ENCODE measurements around the gene SLC26A11.
"Not testable (repeated sequence)": the region's sequence is repeated elsewhere in the genome, so short reads cannot be mapped to it uniquely, and the experiment has no call there.

Gene SLC26A11

GRCh38 chr17:80253631-80254395, 33.6 kb downstream of the SLC26A11 start:
- H3K27me3 Mint-ChIP-seq: no peaks in the 10 kb centered on the region
- H3K4me3 Mint-ChIP-seq: no peak overlapping the region
- peaks cover 2% of the 10 kb centered on the region for H3K36me3 Mint-ChIP-seq
- H3K4me1 Mint-ChIP-seq (ENCODE audit: low read depth): peaks cover 33% of the 10 kb centered on the region
- no peaks in the 10 kb centered on the region for H3K9me3 Mint-ChIP-seq (ENCODE audit: low read depth)
- H3K27ac Mint-ChIP-seq: peak overlapping the region; percentile 91

DNA sequence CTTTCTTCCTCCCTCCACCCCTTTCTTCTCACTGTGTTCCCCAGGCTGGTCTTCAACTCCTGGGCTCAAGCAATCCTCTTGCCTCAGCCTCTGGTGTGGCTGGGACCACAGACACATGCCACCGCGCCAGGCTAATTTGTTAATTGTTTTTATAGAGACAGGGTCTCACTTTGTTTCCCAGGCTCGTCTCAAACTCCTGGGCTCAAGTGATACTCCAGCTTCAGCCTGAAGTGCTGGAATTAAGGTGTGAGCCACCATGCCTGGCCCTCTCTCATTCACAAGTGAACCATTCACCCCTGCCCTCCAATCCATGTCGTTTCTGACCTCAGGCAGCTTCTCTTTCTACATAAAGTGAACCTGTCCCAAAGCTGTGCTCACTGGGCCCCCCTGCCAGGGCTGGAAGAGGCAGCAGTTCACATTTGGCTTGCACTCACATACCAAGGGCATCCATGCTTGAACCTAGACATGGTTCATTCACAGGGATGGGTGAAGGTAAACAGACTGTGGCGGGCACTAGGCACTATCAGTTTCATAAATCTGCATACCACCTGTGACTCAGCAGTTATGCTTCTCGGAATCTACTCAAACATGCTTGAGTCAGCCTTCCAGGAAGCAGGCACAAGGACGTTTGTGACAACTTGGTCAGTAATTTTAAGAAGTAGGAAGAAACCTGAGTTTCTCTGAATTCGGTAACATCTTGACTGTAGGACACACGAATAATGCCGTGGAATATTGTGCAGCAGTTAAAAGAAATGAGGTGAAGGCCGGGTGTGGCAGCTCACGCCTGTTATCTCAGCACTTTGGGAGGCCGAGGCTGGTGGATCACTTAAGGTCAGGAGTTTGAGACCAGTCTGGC, 34.4 kb downstream of the SLC26A11 start:
- peak overlapping the region; percentile 91 for H3K27ac Mint-ChIP-seq
- no peaks in the 10 kb centered on the region for H3K9me3 Mint-ChIP-seq (ENCODE audit: low read depth)
- H3K4me1 Mint-ChIP-seq (ENCODE audit: low read depth): peaks cover 38% of the 10 kb centered on the region
- H3K27me3 Mint-ChIP-seq: no peaks in the 10 kb centered on the region
- H3K36me3 Mint-ChIP-seq: peaks cover 2% of the 10 kb centered on the region
- H3K4me3 Mint-ChIP-seq: peak overlapping the region; percentile 43

DNA sequence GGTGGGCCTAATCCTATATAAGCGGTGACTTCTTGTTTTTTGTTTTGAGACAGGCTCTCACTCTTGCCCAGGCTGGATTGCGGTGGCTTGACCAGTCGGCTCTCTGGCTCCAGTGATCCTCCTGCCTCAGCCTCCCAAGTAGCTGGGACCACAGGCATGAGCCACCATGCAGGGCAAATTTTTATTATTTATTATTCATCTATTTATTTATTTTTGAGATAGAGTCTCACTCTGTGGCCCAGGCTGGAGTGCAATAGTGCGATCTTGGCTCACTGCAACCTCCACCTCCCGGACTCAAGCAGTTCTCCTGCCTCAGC, 35.8 kb downstream of the SLC26A11 start:
- Mint-ChIP-seq H3K27ac (no peak overlapping the region), H3K9me3 (ENCODE audit: low read depth) (no peaks in the 10 kb centered on the region), H3K4me1 (ENCODE audit: low read depth) (peaks cover 41% of the 10 kb centered on the region), H3K27me3 (no peaks in the 10 kb centered on the region), H3K4me3 (no peak overlapping the region), H3K36me3 (peaks cover 2% of the 10 kb centered on the region)

GRCh38 chr17:80257716-80258213, 37.5 kb downstream of the SLC26A11 start:
- Mint-ChIP-seq H3K27ac (peak overlapping the region; percentile 87), H3K4me1 (ENCODE audit: low read depth) (peaks cover 51% of the 10 kb centered on the region), H3K4me3 (no peak overlapping the region), H3K36me3 (peaks cover 2% of the 10 kb centered on the region), H3K27me3 (no peaks in the 10 kb centered on the region), H3K9me3 (ENCODE audit: low read depth) (no peaks in the 10 kb centered on the region)

- not testable (repeated sequence) for H3K9me3 Mint-ChIP-seq (ENCODE audit: low read depth); H3K36me3 Mint-ChIP-seq; H3K27me3 Mint-ChIP-seq
- H3K27ac Mint-ChIP-seq: peak overlapping the region; percentile 87
- peaks cover 50% of the 10 kb centered on the region for H3K4me1 Mint-ChIP-seq (ENCODE audit: low read depth)
- peak overlapping the region; percentile 89 for H3K4me3 Mint-ChIP-seq
Measured at GRCh38 chr17:80258296-80258695, 38.1 kb downstream of the SLC26A11 start.

DNA sequence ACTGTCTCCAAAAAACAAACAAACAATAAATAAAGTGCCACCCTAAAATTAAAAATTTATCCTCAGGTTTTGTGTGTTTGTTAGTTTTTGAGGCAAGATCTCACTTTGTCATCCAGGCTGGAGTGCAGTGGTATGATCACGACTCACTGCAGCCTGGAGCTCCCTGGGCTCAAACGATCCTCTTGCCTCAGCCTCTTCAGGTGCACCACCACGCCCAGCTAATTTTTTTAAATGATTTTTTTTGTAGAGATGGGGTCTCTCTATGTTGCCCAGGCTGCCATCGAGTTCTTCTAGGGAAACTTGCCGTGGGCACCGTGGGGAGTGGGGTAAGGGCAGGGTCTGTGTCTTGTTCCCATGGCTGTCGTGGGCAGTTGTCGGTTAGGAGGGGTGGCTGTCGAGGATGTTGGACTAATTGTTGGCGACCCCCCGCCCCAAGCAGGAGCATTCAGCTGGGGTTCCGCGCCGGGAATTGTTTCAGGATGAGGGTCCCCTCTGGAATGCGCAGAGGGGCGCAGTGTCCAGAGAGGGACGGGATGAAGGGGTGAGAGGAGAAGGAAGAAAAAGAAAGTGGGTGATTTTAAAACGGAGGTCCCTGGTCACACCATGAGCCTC, 39.3 kb downstream of the SLC26A11 start:
- Mint-ChIP-seq H3K4me1 (ENCODE audit: low read depth) (peaks cover 47% of the 10 kb centered on the region), H3K4me3 (peak overlapping the region; percentile 89), H3K9me3 (ENCODE audit: low read depth) (no peaks in the 10 kb centered on the region), H3K27me3 (no peaks in the 10 kb centered on the region), H3K27ac (peak overlapping the region; percentile 87), H3K36me3 (peaks cover 2% of the 10 kb centered on the region)

DNA sequence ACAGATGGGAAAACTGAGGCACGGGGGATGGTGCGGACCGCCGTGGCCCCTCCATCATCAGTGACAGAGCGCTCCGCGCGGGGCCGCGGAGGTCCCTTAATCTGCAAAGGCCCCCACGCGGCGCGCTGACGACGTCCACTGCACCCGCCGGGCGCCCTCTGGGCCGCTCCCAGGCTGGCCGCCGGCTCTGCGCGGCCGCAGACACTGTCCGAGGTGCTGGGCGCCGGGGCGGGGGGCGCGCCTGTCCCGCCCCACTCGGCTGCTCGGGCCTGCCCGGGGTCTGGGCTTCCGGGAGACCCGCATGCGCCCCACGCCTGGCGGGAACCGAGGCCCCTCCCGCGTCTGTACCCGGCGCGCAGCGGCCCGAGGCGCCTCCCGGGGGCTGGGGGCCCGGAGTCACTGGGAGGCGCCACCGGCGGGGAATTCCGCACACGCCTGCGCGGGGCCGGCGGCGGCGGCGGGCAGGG, 39.9 kb downstream of the SLC26A11 start:
- Mint-ChIP-seq H3K4me3 (peak overlapping the region; percentile 89), H3K4me1 (ENCODE audit: low read depth) (peaks cover 47% of the 10 kb centered on the region), H3K27me3 (no peaks in the 10 kb centered on the region), H3K27ac (peak overlapping the region; percentile 87), H3K9me3 (ENCODE audit: low read depth) (no peaks in the 10 kb centered on the region), H3K36me3 (no peaks in the 10 kb centered on the region)

DNA sequence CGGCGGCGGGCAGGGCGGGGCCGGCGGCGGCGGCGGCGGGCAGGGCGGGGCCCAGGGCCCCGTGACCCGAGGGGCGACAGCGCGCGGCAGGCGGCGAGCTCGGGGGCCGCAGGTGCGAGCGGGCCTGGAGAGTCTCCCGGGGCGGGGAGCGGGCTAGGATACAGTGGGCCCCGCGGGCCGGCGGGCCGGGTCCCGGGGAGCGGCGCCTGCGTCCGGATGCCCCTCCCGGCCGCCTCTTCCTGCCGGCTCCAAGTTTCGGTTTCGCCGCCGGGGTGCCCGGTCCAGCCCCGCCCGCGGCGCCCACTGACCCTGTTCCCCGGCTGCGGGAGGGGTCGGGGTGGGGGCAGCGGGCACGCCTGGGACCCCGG, 40.5 kb downstream of the SLC26A11 start, which contains the start of gene RNF213:
Gene RNF213 (plus strand): TSS at position 62 of the 368 bp plus-strand sequence. CDS start 2,830 bp downstream, outside the sequence.
- peak within 1 kb of the TSS; percentile 87 for H3K27ac Mint-ChIP-seq
- H3K4me3 Mint-ChIP-seq: peak within 1 kb of the TSS; percentile 89
- no peaks in the 10 kb centered on the region for H3K9me3 Mint-ChIP-seq (ENCODE audit: low read depth)
- peaks cover 50% of the 10 kb centered on the region for H3K4me1 Mint-ChIP-seq (ENCODE audit: low read depth)
- peaks cover 2% of the 10 kb centered on the region for H3K36me3 Mint-ChIP-seq
- H3K27me3 Mint-ChIP-seq: no peaks in the 10 kb centered on the region

GRCh38 chr17:80261159-80261894, 41.1 kb downstream of the SLC26A11 start:
- Mint-ChIP-seq H3K4me3 (peak overlapping the region; percentile 87), H3K9me3 (ENCODE audit: low read depth) (no peaks in the 10 kb centered on the region), H3K27me3 (no peaks in the 10 kb centered on the region), H3K36me3 (peaks cover 5% of the 10 kb centered on the region), H3K4me1 (ENCODE audit: low read depth) (peaks cover 52% of the 10 kb centered on the region), H3K27ac (peak overlapping the region; percentile 86)

DNA sequence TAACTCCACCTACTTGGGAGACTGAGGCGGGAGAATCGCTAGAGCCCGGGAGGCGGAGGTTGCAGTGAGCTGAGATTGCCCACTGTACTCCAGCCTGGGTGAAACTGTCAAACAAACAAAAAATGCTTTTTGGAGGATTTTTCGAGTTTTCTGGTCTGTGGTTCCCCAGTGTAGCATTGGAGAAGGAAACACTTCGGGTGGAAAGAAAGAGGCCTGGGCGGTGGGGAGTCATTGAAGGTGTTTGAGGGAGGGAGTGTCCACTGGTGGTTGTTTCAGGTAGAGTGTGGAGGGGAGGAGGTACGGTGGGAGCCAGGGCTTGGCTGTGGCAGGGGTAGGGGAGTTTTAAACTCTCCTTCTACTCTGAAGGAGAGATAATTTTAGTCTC, 41.7 kb downstream of the SLC26A11 start:
- Mint-ChIP-seq H3K4me3 (peak overlapping the region; percentile 87), H3K4me1 (ENCODE audit: low read depth) (peaks cover 55% of the 10 kb centered on the region), H3K36me3 (peaks cover 5% of the 10 kb centered on the region), H3K9me3 (ENCODE audit: low read depth) (no peaks in the 10 kb centered on the region), H3K27ac (peak overlapping the region; percentile 86), H3K27me3 (no peaks in the 10 kb centered on the region)

DNA sequence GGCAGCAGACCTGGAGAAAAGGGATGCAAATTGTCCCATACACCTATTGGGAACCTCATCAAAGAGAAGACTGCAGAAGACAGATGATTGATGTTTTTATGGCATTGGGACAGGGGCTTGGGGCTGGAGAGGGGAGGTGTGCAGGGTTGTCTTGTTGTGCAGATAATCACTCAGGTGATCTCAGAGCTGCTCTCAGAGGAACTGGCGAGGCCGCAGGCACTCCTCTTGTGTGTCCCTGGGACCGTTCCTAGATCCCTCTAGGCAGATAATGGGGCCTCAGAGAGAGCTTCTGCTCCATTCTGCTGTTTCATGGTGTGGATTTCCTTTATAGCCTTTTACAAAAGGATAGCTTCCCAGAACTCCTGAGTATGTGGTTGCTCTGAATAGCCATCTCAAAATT, 42.1 kb downstream of the SLC26A11 start:
- H3K4me1 Mint-ChIP-seq (ENCODE audit: low read depth): peaks cover 57% of the 10 kb centered on the region
- H3K36me3 Mint-ChIP-seq: peaks cover 5% of the 10 kb centered on the region
- peak overlapping the region; percentile 87 for H3K4me3 Mint-ChIP-seq
- no peaks in the 10 kb centered on the region for H3K27me3 Mint-ChIP-seq
- no peaks in the 10 kb centered on the region for H3K9me3 Mint-ChIP-seq (ENCODE audit: low read depth)
- H3K27ac Mint-ChIP-seq: peak overlapping the region; percentile 86

DNA sequence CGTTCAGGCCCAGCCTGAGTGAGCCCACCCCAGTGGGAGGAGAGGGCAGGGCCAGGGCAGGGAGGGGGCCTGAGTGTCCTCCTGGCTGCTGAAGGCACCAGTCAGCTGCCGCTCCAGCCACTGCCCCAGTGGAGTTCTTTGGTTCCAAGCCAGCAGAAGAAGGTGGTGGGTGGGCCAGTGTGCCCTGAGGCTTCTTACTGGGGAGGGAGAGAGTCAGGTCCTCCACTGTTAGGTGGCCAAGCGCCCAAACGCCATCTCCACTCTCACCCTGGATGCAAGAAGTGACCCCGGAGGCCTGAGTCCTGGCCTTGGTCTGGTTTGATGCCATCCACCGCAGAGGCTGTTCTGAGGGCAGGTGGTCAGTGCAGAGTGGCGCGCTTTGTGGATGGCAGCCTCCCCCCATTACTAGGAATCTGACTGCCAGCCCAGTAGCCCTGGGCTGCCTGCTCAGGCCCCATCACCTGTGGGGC, 42.6 kb downstream of the SLC26A11 start:
- Mint-ChIP-seq H3K4me3 (peak overlapping the region; percentile 5), H3K9me3 (ENCODE audit: low read depth) (no peaks in the 10 kb centered on the region), H3K4me1 (ENCODE audit: low read depth) (peaks cover 59% of the 10 kb centered on the region), H3K36me3 (peaks cover 8% of the 10 kb centered on the region), H3K27me3 (no peaks in the 10 kb centered on the region), H3K27ac (no peak overlapping the region)

- Mint-ChIP-seq H3K4me1 (ENCODE audit: low read depth) (peaks cover 54% of the 10 kb centered on the region), H3K4me3 (peak overlapping the region; percentile 97), H3K27me3 (no peaks in the 10 kb centered on the region), H3K36me3 (peaks cover 8% of the 10 kb centered on the region), H3K9me3 (ENCODE audit: low read depth) (no peaks in the 10 kb centered on the region), H3K27ac (peak overlapping the region; percentile 99)
Measured at GRCh38 chr17:80263253-80264204, 43.3 kb downstream of the SLC26A11 start.

All from activated naive CD8-positive, alpha-beta T cell (primary cell).